Heart right ventricle (tissue), 16 donors: ENCODE data around the gene AKR1C3. TPM values are rescaled to one million over a fixed set of nuclear protein-coding genes. Genes with fewer than 3 reads are reported as not detected.
"Not testable (repeated sequence)": the region's sequence is repeated elsewhere in the genome, so short reads cannot be mapped to it uniquely, and the experiment has no call there.

Experiments
- ATAC-seq, 8 donors: fragments of 200-7000 bp; cut with Tn5 transposase; one replicate each; pipeline ENCODE4 v1.9.1; 2020; ENCODE audit warnings: mild to moderate bottlenecking in 8 of 8, moderate library complexity in 8 of 8, moderate number of reproducible peaks in 1 of 8
- DNase-seq, 2 donors: peaks; one replicate each; pipeline ENCODE4 v3.0.0-alpha.2; 2020
- H3K27ac ChIP-seq, 10 donors: fragments of 200-600 bp; sonication (generic) in 2 of 10; one replicate each; pipeline versions ENCODE4 v1.5.0 to v1.8.0; 2020 to 2022; ENCODE audit warnings: mild to moderate bottlenecking in 3 of 10
- H3K27me3 ChIP-seq, 7 donors: fragments of 200-600 bp; one replicate each; pipeline ENCODE4 v1.8.0; 2021 to 2022; ENCODE audit warnings: mild to moderate bottlenecking in 2 of 7
- H3K36me3 ChIP-seq, 9 donors: fragments of 200-600 bp; sonication (generic) in 1 of 9; one replicate each; pipeline versions ENCODE4 v1.5.0 to v1.8.0; 2020 to 2022; ENCODE audit warnings: mild to moderate bottlenecking in 2 of 9
- H3K4me1 ChIP-seq, 9 donors: fragments of 200-600 bp; sonication (generic) in 1 of 9; one replicate each; pipeline versions ENCODE4 v1.5.0 to v1.8.0; 2020 to 2022; ENCODE audit warnings: mild to moderate bottlenecking in 4 of 9
- H3K4me3 ChIP-seq, 10 donors: fragments of 200-600 bp; sonication (generic) in 2 of 10; one replicate each; pipeline versions ENCODE4 v1.5.0 to v1.8.0; 2020 to 2022; ENCODE audit warnings: mild to moderate bottlenecking in 7 of 10, moderate library complexity in 2 of 10
- H3K9me3 ChIP-seq, 11 donors: fragments of 200-600 bp in 10 of 11; sonication (generic) in 2 of 11; one replicate each; pipeline versions ENCODE4 v1.5.0 to v1.8.0; 2013 to 2022; ENCODE audit warnings: mild to moderate bottlenecking in 2 of 11, control low read depth in 1 of 11, moderate library complexity in 1 of 11
- CTCF ChIP-seq, 9 donors: fragments of 200-600 bp; sonication (generic) in 2 of 9; IDR thresholded peaks; one replicate each; pipeline versions ENCODE4 v1.5.0 to v1.8.0; 2021 to 2022; ENCODE audit warnings: antibody characterized with exemption in 9 of 9, mild to moderate bottlenecking in 5 of 9, moderate library complexity in 1 of 9
- WGBS, 2 donors: extraction: QIAGEN DNeasy Blood & Tissue Kit; methylation state at CpG; one replicate each; pipeline ENCODE4 v1.1.7; 2013; ENCODE audit warnings: inconsistent platforms in 1 of 2; 5-methylcytosine and 5-hydroxymethylcytosine counted together
- intact Hi-C, 10 donors: fragments of 100-400 bp; cut with DNase I; formaldehyde crosslinking; loops; one replicate each; pipeline versions ENCODE4 v1.11.1 to v1.14.2; 2022
- polyA plus RNA-seq, 2 donors: library from polyadenylated mRNA; stranded (reverse); fragments of 200-250 nt; gene quantifications; one replicate each; pipeline ENCODE4 v1.2.3, GENCODE V29; 2013
- total RNA-seq, 10 donors: library from RNA; stranded (reverse); fragmentation: NEBNext Ultra II Directional in 3 of 10; extraction: Animal tissue kit (Norgen Biotek cat#: 25700) in 3 of 10; gene quantifications; one replicate each; pipeline versions ENCODE4 v1.2.1 to v1.2.4, GENCODE V29; 2021 to 2023
- donor health status: Arrhythmogenic right ventricular cardiomyopathy.
- donor health status: ischemic (EF 13 %, LVEDD 7.1; RV severe dilation, severe dysfunction).
- donor health status: healthy with polysubstance abuse.
- donor health status: DM: no; HTN: yes; CAD: no.
- donor health status: DM: no; HTN: no; CAD: no.
- donor health status: ischemic (EF 25% LVEDD 6.9; RV normal size, moderate dysfunction).
- donor health status: ischemic (EF 25% LVEDD 5.7; RV mildly dilated, moderate dysfunction).
- donor health status: healthy.
- donor health status: DM: yes; HTN: yes; CAD: no.
- donor health status: Ischemic cardiomyopathy.
- donor health status: ischemic (EF 35%, LVEDD 5.7; RV mildly dilated, moderate dysfunction).
- donor health status: nonischemic (EF 11% LVEDD 7.7; RV severe dilation, severe dysfunction).
- donor health status: DM: yes; HTN: yes; CAD: no.
- donor health status: PGD.
- donor health status: ischemic (EF 29% LVEDD 5.4; RV normal size, mild dysfunction).
- donor health status: nonischemic (EF 23%, LVEDD 6.1; RV moderate dilation, normal function).

AKR1C3 gene
- total and polyA plus RNA-seq, 12 donors, result 8.2 to 30.6 (median 19.0) TPM

DNA sequence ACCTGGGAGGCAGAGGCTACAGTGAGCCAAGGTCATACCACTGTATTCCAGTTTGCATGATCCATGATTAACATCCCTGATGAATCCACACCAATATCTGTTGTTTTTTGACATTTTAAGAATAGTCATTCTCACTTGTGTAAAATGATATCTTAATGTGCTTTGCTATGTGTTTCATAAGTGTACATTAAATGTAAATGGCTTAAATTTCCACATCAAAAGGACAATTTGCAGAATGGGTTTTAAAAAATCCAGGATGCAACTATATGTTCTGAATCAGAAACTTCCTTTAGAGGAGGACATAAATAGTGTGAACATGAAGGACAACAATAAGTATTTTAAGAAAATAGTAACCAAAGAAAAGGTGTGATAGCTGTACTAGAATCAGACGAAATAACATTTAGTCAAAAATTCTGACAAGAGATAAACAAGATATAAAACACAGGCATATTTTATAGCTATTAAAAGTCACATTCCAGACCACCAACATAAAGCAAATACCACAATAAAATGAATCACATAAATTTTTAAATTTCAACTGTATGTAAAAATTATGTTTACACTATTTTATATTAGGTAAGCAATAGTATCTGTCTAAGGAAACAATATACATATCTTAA is 42.4 kb downstream of the AKR1C3 start:
- peaks cover 0 to 41% (median 21%) of the 10 kb centered on the region in 11 donors for H3K9me3 ChIP-seq
- WGBS, 2 donors, result 75 to 88% methylated on average over 1 of the region's 1 CpG
- no peaks in the 10 kb centered on the region for H3K27me3 ChIP-seq
- H3K27ac ChIP-seq, result no peak overlapping the region
- ATAC-seq, result no peak
- intact Hi-C loops, result no loop called here
- H3K4me3 ChIP-seq, result no peak overlapping the region
- H3K4me1 ChIP-seq, result no peaks in the 10 kb centered on the region
- no peak for TF ChIP-seq CTCF (IDR thresholded peaks at IDR 0.05)
- DNase-seq, result no peak
- peaks cover 0 to 15% (median 0%) of the 10 kb centered on the region in 9 donors for H3K36me3 ChIP-seq

- H3K4me3 ChIP-seq, DNase-seq, H3K4me1 ChIP-seq, ATAC-seq, H3K27me3 ChIP-seq, intact Hi-C loops, H3K27ac ChIP-seq: not testable (repeated sequence)
- Histone ChIP-seq H3K9me3 (peaks cover 0 to 41% (median 21%) of the 10 kb centered on the region in 11 donors), H3K36me3 (peaks cover 0 to 15% (median 0%) of the 10 kb centered on the region in 9 donors)
- WGBS, 2 donors, result 60 to 75% methylated on average over 2 to 4 of the region's 4 CpGs
Observed at GRCh38 chr10:5137699-5138098, 43.5 kb downstream of the AKR1C3 start.

- Histone ChIP-seq H3K4me1 (no peaks in the 10 kb centered on the region), H3K27me3 (no peaks in the 10 kb centered on the region), H3K9me3 (peaks cover 0 to 25% (median 5%) of the 10 kb centered on the region in 11 donors), H3K4me3 (no peak overlapping the region), H3K27ac (no peak overlapping the region), H3K36me3 (peaks cover 0 to under 1% (median 0%) of the 10 kb centered on the region in 9 donors)
- intact Hi-C loops, result no loop called here
- WGBS, 2 donors, result 44 to 59% methylated on average over 4 of the region's 4 CpGs
- DNase-seq (no peak), ATAC-seq (no peak)
- TF ChIP-seq CTCF (IDR thresholded peaks at IDR 0.05), result no peak
Observed at GRCh38 chr10:5142199-5142598, 48.0 kb downstream of the AKR1C3 start.

DNA sequence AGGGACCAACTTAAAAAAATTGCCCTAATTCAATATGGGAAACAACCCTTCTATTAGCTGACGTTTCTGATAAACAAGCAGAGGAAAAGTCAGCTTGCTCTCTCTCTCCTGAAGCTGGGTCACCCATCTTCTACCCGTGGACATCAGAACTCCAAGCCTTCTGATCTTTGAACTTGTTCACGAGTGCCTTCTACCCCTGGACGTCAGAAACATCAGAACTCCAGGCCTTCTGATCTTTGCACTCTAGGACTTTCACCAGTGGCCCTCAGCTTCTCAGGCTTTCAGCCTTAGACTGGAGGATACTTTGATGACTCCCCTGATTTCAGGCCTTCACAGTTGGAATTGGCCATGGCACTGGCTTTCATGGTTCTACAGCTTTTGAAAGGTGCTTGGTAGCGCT is 48.9 kb downstream of the AKR1C3 start:
- Histone ChIP-seq H3K9me3 (peaks cover 0 to 15% (median 0%) of the 10 kb centered on the region in 11 donors), H3K27me3 (no peaks in the 10 kb centered on the region), H3K27ac (no peak overlapping the region), H3K4me1 (no peaks in the 10 kb centered on the region), H3K4me3 (no peak overlapping the region), H3K36me3 (no peaks in the 10 kb centered on the region)
- intact Hi-C loops, result no loop called here
- TF ChIP-seq CTCF (IDR thresholded peaks at IDR 0.05), result no peak
- DNase-seq (no peak), ATAC-seq (no peak)
- 61 to 68% methylated on average over 5 of the region's 5 CpGs for WGBS, 2 donors

- Histone ChIP-seq H3K4me1 (no peaks in the 10 kb centered on the region), H3K4me3 (no peak overlapping the region), H3K9me3 (peaks cover 0 to 20% (median 0%) of the 10 kb centered on the region in 11 donors), H3K27me3 (no peaks in the 10 kb centered on the region), H3K27ac (no peak overlapping the region), H3K36me3 (no peaks in the 10 kb centered on the region)
- TF ChIP-seq CTCF (IDR thresholded peaks at IDR 0.05), result no peak
- intact Hi-C loops, result no loop called here
- 79 to 87% methylated on average over 5 of the region's 5 CpGs for whole genome bisulfite sequencing, 2 donors
- ATAC-seq (no peak), DNase-seq (no peak)
Observed at GRCh38 chr10:5146920-5147254, 52.7 kb downstream of the AKR1C3 start.
